ENCODE measurements around the gene KASH5.

The KASH5 gene

GRCh38 chr19:49461656-49462055 lies 73.6 kb downstream of the KASH5 start:
- DNase-seq = no peak

GRCh38 chr19:49462492-49462891 lies 74.4 kb downstream of the KASH5 start:
- no peak for DNase-seq

GRCh38 chr19:49463960-49464740 lies 76.1 kb downstream of the KASH5 start:
- no peak for DNase-seq

GRCh38 chr19:49465371-49465770 lies 77.3 kb downstream of the KASH5 start:
- no peak for DNase-seq

All from KG1 (cell line).